ENCODE data around the gene ECM2.

GRCh38 chr9:92527291-92527828 lies 8.4 kb downstream of the ECM2 start:
- no peak for TF ChIP-seq SIN3A (IDR thresholded peaks at IDR 0.05; ENCODE audit: borderline replicate concordance, insufficient read depth, low read length)
- TF ChIP-seq POLR2AphosphoS5 (IDR thresholded peaks at IDR 0.05; ENCODE audit: low read depth, low read length): no peak
- TF ChIP-seq REST (IDR thresholded peaks at IDR 0.05; ENCODE audit: insufficient read depth in 1 of 2, low read depth in 2 of 2, low read length in 2 of 2): no peak
- no peak for TF ChIP-seq TAF1 (IDR thresholded peaks at IDR 0.05; ENCODE audit: borderline replicate concordance, insufficient read depth, low read length)

All from PFSK-1 (cell line).